Measurements from ENCODE around the gene INF2. TPM values are rescaled to one million over a fixed set of nuclear protein-coding genes. Genes with fewer than 3 reads are reported as not detected.

The INF2 gene
- total and polyA plus RNA-seq, 2 experiments from 2014 or later: 14.1 to 62.4 TPM

- H3K27ac ChIP-seq: no peak overlapping the region
- peaks cover 3% of the 10 kb centered on the region for H3K36me3 ChIP-seq
- no peaks in the 10 kb centered on the region for H3K27me3 ChIP-seq
- H3K9me3 ChIP-seq (ENCODE audit: low read depth): no peaks in the 10 kb centered on the region
- no peaks in the 10 kb centered on the region for H3K4me1 ChIP-seq (ENCODE audit: low read depth)
- TF ChIP-seq CTCF (IDR thresholded peaks at IDR 0.05; ENCODE audit: low read depth, low read length): no peak
- H3K4me3 ChIP-seq: no peak overlapping the region
- no peak for DNase-seq (ENCODE audit: low read depth in 1 of 2, low spot score in 1 of 2)
These were observed 17.6 kb downstream of the INF2 start for GRCh38 chr14:104706733-104707607.

GRCh38 chr14:104707608-104708595 is 18.5 kb downstream of the INF2 start:
- Histone ChIP-seq H3K27me3 (no peaks in the 10 kb centered on the region), H3K4me1 (ENCODE audit: low read depth) (no peaks in the 10 kb centered on the region), H3K4me3 (no peak overlapping the region), H3K9me3 (ENCODE audit: low read depth) (no peaks in the 10 kb centered on the region), H3K27ac (no peak overlapping the region), H3K36me3 (peaks cover 3% of the 10 kb centered on the region)
- DNase-seq (ENCODE audit: low read depth in 1 of 2, low spot score in 1 of 2): no peak
- TF ChIP-seq CTCF (IDR thresholded peaks at IDR 0.05; ENCODE audit: low read depth, low read length): no peak

GRCh38 chr14:104708606-104709268 is 19.3 kb downstream of the INF2 start:
- Histone ChIP-seq H3K36me3 (peaks cover 3% of the 10 kb centered on the region), H3K27me3 (no peaks in the 10 kb centered on the region), H3K4me3 (no peak overlapping the region), H3K27ac (no peak overlapping the region), H3K9me3 (ENCODE audit: low read depth) (no peaks in the 10 kb centered on the region), H3K4me1 (ENCODE audit: low read depth) (no peaks in the 10 kb centered on the region)
- TF ChIP-seq CTCF (IDR thresholded peaks at IDR 0.05; ENCODE audit: low read depth, low read length): peak; percentile 98
- peak; percentile 70 to 73 for DNase-seq (ENCODE audit: low read depth in 1 of 2, low spot score in 1 of 2)

GRCh38 chr14:104709387-104710039 is 20.1 kb downstream of the INF2 start:
- no peak for TF ChIP-seq CTCF (IDR thresholded peaks at IDR 0.05; ENCODE audit: low read depth, low read length)
- H3K9me3 ChIP-seq (ENCODE audit: low read depth): no peaks in the 10 kb centered on the region
- DNase-seq (ENCODE audit: low read depth in 1 of 2, low spot score in 1 of 2): no peak
- no peak overlapping the region for H3K4me3 ChIP-seq
- no peak overlapping the region for H3K27ac ChIP-seq
- H3K27me3 ChIP-seq: no peaks in the 10 kb centered on the region
- H3K36me3 ChIP-seq: peaks cover 3% of the 10 kb centered on the region
- H3K4me1 ChIP-seq (ENCODE audit: low read depth): no peaks in the 10 kb centered on the region
